SW 1271 (cell line): ENCODE measurements around the gene COL4A3.
"Not testable (repeated sequence)": the region's sequence is repeated elsewhere in the genome, so short reads cannot be mapped to it uniquely, and the experiment has no call there.

Source experiments
- DNase-seq, 2 experiments: peaks; one replicate each; lab custom pipeline; 2025; lab: John Stamatoyannopoulos, UW

COL4A3 gene

DNA sequence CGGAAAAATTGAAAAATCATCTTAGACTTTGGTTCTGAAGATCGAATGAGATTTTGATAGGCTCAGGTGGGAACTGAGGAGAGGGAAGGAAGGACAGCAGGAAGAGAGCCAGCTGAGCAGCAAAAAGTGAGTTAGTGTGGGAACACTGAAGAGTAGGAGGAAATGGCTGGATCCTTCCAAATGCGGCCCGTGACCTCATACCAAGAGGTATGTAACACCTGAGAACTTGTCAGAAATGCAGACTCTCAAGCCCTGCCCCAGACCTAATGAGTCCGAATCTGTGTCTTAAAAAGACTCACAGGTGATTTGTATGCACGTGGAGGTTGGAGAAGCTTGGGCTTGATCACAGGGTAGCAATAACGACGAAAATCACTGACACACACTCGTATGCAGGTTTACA, 42.0 kb downstream of the COL4A3 start:
- no peak for DNase-seq

DNA sequence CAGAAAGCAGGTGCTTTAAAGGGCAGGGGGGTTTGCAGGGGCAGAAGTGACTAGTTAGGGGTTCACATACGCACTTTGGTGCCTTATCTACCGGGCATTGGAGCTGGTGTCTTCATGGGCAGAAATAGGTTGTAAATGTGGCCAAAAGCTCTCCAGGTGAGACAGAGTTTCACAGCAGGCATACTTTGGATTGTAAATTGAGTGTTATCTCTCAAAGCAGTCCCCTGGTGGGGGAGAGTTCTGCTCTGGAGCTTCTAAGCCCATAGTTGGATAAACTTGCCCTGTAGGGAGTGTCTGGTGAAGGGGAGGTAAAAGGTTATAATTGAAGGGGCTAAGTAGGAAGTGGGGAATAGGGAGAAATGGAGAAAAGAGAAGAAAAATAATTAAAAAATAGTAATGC, 43.1 kb downstream of the COL4A3 start:
- no peak for DNase-seq

DNA sequence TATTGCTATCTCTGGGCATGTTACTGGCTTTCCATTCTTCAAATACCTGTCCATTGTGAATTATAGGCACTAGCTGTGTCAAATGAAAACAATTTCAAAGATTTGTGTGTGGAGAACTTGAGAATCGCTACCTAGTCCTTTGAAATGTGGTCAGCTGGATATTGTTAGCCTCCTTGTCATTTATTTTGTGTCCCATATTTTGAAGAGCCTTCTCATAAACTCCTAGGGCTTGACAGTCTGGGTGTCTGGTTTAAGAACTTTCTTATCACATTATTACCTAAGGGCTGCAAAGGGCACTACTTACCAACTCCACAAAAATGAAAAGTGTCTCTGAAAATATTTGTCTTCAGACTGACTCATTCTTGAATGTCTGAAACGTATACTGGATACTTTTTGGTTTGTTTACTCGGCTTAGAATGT, 50.2 kb downstream of the COL4A3 start:
- no peak for DNase-seq

DNA sequence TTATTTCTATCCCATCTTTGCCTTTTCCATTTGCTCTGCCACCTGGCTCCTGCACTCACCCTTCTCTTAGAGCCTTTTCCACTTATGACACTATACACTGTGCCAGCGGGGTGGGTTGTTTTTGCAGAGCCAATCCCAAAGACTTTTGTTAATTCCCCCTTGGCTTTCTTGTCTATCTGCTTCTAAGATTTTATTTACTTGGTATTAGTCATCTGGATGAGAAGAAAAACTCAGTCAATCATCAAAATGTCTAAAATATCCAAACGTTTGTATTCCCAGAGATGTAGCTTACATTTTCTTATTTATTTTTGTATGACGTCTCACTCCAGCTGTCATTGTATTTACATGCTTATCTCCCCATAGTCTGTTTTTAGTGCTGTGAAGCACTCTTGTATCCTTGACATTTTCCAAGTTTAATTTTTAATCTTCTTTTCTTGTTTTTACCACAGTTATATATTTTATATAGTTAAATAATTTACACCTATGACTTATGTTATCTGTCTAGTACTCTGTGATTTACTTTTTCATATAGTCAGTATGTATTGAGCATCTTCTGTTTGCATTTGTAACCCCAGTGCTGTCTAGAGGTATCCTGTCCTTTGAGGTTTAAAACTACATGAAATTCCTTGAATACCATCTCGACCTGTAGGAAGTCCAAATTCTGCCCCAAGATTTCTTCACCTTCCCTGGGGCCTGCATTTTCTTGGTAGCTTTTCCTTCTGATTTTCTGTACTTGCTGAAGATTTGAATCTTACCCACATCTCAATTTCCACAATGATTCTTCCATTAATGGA, 55.1 kb downstream of the COL4A3 start:
- no peak for DNase-seq

DNA sequence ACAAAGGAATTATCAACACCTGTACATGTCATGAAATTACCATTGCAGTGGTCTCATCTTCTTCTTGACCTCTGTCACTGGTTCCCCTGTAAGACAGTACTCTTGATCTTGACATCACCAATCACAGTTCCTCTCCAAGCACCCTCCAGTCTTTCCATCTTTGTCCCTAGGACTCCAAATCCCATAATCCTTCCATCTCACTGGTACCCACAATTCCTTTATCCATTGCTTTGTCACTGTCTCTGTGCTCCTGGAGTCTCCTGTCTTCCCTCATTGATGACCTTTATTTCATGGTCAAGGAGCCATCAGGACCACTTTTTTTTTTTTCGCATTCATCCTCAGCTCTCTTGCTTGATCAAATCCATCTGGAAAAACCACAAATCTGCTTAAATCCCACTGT, 56.7 kb downstream of the COL4A3 start:
- no peak for DNase-seq

DNA sequence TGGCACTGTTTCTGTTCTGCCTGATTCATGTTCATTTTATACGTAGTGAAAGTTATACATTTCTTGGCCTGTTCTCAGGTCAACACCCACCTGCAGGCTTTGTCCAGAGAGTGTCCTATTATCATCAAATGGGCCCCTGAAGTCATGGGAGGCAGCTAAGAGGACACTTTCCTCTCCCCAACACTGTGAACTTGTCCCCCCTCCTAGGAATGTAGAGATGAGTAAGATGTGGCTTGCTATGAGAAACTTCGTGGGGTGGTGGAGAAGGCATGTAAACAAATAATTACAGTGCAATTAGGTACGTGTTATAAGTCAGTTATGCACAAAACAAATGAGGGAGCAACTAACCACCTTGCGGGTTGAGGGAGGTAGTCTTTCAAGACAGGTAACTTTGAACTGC, 57.9 kb downstream of the COL4A3 start:
- DNase-seq: no peak

DNA sequence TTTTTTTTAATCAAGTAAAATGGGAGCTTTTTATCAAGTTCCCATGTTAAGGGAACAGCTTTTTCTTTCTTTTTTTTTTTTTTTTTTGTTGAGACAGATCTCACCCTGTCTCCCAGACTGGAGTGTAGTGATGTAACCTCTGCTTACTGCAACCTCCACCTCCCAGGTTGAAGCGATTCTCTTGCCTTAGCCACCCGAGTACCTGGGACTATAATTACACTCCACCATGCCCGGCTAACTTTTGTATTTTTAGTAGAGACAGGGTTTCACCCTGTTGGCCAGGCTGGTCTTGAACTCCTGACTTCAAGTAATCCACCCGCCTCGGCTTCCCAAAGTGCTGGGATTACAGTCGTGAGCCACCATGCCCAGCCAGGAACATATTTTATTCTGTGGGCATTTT, 61.2 kb downstream of the COL4A3 start:
- not testable (repeated sequence) for DNase-seq

DNA sequence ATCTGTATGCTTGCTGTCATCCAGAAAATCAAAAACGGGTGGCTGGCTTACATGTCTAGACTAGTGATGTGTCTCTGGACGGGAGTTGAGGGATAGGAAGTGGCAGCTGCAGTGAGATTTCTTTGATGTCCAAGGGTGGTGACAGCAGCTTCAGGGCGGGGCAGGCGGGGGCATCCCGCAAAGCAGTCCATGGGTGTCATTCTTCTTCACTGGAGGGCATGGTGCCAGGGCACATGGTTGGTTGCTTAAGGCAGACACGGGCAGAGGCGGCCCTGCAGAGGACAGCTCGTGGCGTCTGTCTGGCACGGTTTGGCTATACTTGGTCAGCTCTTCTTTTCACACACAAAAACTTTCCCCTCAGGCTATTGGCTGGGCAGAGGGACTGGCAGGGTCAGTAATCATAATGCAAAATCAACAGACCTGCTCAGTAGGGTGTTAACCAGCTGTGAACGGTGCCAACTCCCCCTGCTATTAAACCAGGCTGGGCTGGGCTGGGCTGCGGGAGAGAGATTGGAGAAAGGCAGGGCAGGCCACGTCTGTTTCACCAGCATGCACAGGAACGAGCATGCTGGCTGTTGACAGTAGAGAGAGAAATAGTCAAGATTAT, 63.7 kb downstream of the COL4A3 start:
- DNase-seq: no peak

DNA sequence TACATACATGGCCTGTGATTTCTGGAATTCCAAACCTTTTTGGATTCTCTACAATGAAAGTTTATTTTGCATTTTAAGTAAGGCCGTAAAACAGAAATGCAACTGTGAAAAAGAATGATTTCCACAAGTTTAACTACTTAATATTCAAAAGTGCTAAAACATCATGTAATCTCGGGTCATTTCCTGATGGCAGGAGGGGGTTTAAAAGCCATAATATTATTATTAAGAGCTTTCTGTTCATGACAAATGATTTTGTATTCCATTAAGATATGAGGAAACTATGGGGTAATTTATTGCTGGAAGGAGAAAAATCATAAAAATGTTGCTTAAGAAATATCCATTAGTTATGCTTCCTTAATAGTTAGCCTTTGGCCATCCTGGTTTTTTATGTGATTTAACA, 65.7 kb downstream of the COL4A3 start:
- no peak for DNase-seq

DNA sequence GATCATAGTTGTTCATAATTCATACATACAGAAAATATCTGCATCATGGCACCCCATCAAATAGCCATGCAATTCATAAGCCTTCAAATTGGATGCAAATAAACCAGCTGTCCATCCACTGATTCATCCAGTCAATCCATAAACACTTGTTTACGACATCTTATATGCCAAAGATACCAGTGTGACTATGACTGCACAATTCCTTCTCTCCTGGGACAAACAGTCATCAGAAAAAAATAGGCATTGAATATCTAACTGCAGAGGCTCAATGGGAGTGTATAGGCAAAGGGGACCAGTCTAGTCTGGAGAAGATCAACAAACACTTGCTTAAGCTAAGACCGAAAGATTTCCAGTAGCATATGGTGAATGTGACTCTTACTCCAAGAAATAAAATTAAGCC, 70.0 kb downstream of the COL4A3 start:
- DNase-seq: no peak

DNA sequence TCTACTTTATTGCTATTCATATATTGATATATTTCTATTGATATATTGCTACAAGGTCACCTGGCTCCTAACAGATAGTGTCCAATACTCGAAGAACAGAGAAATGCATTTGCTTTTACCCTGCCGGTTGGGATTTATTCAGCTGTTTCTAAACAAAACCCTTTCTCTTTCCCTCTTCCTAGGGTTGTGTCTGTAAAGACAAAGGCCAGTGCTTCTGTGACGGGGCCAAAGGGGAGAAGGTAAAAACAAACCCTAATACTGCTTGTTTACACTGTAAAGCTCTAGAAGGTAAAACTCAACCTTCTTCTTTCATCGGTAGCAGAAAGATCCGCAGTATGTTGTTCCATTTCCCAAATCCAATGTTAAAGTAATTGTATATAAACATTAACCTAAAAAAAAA, 73.4 kb downstream of the COL4A3 start:
- DNase-seq: no peak

DNA sequence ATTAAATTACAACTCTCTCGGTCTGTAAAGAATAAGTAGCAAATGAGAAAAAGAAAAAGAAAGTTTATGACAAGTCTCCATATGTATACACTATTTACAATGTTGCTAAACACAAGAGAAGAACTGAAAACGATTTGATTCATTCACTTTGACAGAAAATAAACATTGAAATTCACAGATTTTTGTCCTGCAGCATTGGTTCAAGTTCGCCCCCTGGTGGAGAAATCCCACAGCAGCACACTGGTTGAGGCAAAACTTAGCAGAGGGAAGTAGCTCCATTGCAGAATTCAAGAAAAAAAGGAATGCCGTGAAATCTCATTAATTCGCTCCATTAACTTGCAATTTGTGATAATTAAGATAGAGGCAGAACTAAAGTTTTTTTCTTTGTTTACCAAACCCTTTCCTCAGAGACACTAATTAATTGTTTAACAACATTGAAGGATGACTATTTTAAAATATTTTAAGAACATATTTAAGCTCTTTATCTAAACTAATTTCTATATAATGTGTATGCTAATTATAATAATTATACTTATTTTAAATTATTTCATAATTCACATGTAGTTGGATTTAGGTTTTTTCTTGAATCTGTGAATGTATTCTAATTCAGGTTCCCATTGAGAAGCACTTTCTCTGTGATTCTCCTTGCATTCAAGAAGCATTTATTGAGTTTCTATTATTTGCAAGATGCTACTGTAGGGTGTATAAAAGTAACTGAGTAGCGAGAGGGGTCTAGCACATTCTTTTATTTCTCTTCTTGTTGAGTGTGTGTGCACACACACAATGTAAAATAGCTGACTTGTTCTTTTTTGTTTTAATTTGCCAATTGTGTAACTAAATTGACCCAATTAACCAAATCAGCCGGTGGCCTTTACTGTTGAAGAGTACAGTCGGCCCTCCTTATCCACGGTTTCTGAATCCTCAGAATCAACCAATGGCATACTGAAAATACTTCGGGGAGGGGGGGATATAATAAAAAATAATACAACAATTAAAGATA, 74.1 kb downstream of the COL4A3 start:
- peak in 1 of 2 experiments; percentile 34 for DNase-seq

DNA sequence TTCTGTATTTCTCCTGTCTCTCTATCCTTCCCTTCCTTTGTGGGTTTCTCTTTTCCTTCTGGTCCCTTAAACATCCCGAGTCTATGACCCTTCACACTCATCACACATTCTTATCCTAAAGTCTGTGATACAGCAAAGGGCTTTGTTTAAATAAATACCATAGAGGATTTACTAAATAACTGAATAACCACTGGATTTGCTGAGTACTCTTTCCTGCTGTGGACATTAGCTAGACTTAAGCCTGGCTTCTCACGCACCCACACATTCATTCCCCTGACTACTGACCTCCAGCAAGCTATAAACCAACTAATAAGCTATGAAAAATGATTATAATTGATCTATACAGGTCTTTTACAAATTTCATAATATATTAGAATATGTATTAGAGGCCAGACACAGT, 76.6 kb downstream of the COL4A3 start:
- DNase-seq: no peak

DNA sequence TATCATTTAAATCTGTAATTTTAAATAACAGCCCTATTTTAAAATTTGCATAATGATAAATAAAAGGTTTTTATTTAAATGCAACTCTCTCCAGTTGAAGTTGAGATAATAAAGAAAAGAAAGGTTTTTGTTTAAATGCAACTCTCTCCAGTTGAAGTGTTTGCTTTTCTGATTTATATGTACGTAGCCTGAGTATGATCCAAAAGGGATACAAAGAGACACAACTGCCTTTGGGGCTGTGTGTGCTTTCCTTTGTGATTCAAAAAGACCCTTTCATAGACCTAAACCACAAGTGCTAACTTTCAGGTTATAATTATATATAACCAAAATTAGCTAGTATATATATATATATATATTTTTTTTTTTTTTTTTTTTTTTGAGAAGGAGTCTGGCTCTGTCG, 84.5 kb downstream of the COL4A3 start:
- DNase-seq: no peak

DNA sequence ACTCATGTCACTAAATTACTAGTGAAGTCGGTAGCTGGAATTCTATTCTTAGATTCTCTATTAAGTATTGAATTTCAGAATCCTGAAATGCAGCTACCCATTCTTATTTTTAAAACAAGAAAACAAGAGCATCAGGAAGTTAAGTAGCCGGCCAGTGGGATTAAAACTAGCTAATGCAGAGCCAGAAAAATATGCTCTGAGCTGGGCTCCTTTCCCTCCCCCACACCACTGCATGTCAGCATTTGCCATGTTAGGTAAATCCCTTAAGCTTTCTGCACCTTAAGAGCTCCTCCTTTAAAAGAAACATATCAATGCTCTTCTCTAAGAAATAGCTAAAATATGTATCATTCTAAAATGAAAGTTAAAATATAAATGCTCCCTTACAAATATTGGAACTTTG, 88.4 kb downstream of the COL4A3 start:
- DNase-seq: no peak

DNA sequence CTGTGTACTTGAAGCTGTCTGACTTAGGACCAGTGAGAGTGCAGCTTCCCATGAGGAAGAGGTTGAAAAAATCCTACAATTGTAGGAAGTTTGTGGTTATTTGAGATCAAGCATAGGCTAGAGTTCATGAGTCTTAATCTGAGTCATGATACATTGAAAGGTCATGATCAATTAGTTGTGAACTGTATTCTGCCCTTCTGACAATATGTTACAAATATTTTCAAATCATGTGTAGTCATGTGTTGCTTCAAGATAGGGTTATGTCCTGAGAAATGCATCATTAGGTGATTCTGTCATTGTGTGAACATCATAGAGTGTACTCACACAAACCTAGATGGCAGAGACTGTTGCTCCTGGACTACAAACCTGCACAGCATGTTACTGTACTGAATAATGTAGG, 92.2 kb downstream of the COL4A3 start:
- no peak for DNase-seq

DNA sequence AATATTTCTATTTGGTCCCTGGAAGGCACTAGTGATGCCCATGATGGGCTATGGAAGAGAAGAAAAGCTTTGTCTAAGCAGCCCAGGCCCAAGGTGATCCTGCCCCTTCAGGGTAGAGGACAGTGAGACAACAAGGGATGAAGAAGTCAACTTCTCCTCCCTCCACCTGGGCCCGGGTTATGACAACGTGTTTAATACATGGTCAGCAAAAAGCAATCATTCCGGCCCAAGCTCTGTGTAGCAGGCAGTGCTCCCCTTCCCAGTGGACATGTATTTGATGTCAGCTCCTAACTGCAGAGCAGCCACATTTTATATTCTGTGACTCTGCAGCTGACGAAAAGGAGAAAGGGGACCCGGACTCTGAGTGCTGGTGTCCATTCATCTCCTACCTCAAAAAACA, 93.4 kb downstream of the COL4A3 start:
- no peak for DNase-seq

DNA sequence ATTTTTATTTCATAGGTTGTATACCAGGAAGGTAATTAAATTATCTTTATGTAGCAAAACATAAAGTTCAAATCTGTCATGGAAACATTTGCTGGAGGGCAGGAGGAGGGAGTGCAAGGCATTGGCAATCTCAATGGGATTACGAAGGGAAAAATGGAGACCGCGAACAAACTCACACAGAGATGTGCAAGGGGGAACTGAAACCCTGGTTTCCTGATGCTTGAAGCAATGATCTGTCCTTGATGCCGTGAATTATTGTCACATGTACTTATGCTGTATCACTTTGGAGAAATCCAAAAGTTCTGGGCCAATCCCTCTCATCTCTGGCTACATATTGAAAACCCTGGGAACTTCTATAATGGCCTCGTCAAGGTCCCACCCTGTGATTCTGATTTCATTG, 95.6 kb downstream of the COL4A3 start:
- DNase-seq: no peak

DNA sequence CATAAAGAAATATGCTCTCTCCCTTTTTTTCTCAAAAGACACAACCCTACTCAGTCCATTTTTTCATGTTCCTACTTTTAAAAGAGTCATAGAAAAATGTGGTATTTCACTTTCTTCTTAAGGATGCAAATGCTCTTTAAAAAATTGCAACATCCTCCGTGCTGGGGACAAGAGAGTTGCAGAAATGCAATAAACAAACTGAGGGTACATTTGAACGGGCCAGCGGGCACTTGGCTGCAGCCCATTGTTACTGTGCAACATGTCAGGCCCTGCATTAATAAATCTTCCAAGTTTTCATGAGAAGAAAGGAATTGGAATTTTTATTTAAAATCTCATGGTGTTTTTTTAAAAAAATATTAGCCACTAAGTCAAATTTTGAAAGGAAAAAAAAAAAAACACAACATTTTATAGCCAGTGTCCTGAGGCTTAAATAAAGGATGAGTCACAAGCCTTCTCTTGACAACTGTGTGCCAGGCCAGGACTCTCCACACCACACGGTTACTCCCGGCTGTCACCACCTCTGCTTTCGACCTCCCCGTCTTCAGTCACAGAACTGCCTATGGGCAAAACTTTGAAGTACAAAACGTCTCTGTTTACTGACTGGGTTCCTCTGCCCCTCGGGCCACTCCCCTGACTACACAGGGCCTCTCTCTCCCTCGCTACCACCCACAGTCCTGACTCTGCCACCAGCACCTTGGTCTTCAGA, 103.1 kb downstream of the COL4A3 start:
- DNase-seq: no peak

DNA sequence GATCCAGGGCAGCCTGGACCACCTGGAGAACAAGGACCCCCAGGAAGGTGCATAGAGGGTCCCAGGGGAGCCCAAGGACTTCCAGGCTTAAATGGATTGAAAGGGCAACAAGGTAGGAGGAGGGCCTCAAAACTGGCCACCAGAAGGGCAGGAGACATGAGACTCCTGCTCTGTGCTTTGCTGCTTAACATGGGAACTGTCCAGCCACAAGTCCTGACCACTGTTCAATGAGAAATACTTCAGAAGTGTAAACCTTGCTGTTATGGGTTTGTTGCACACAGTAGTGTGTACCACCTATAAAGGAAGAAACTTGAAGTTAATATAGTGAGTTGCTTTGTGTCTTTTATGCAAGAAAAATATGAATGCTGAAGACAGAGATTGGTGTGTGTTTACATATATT, 116.5 kb downstream of the COL4A3 start:
- DNase-seq: no peak

DNA sequence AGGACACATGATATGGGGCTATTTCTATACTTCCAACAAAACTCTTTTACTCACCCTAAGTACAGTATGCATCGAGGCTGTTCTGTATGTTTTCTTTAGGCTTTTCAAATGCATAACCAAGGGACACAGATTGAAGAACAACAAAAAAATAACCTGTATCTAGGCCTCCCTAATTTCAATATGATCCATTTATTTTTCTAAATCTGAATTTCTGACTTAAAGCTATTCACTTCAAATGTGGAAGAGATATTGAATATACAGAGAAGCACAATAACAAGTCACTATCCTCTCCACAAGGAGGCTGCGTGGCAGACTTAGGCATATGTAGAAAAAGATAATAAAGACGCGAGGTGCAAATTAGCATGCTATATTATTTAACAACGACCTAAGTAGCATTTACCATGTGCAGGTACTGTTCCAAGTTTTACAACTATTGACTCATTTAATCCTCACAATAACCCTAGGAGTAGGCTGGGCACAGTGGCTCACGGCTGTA, 121.4 kb downstream of the COL4A3 start:
- no peak for DNase-seq

DNA sequence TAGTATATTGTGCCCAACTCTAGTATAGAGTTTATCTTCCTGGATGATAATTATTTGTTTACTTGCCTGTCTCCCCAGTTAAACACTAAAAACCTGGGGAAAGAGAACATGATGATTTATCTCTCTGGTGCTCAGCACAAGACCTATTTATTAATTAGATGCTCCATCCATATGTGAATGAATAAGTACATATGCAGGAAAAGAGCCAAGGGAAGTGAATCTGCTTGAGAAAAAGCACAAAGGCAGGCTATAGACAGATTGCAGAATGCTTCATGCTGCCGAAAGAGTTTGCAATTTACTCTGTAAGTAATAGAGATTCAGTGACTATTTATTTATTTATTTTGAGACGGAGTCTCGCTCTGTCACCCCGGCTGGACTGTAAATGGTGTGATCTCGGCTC, 123.3 kb downstream of the COL4A3 start:
- DNase-seq: no peak
